Activated T-cell treated with anti-CD3 and anti-CD28 coated beads for 24 hours (primary cell): Measurements from ENCODE around the gene SACM1L.
"Not testable (repeated sequence)": the region's sequence is repeated elsewhere in the genome, so short reads cannot be mapped to it uniquely, and the experiment has no call there.

Experiments used
- DNase-seq: peaks from one replicate; pipeline ENCODE4 v3.0.0-alpha.2; 2020; ENCODE audit warnings: low read depth

SACM1L gene

DNA sequence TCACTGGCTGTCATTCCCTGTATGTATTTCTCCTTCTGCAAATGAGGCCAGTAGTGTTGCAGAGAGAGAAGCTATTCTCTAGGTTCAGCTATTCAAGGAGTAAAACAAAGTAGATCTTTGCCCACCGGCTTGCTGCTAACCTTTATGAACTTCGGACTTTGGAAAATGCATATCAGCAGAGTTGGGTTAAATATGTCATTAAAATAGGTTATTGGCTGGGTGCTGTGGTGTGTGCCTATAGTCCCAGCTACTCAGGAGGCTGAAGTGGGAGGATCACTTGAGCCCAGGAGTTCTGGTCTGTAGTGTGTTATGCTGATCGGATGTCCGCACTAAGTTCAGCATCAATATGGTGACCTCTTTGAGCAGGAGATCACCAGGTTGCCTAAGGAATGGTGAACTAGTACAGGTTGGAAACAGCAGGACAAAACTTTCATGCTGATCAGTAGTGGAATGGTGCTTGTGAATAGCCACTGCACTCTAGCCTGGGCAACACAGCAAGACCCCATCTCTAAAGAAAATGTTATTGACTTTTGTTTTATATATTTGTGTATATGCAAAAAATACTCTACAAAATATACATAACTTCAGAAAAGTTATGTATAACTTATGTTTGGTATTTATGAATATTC, 53.4 kb downstream of the SACM1L start:
- no peak for DNase-seq

DNA sequence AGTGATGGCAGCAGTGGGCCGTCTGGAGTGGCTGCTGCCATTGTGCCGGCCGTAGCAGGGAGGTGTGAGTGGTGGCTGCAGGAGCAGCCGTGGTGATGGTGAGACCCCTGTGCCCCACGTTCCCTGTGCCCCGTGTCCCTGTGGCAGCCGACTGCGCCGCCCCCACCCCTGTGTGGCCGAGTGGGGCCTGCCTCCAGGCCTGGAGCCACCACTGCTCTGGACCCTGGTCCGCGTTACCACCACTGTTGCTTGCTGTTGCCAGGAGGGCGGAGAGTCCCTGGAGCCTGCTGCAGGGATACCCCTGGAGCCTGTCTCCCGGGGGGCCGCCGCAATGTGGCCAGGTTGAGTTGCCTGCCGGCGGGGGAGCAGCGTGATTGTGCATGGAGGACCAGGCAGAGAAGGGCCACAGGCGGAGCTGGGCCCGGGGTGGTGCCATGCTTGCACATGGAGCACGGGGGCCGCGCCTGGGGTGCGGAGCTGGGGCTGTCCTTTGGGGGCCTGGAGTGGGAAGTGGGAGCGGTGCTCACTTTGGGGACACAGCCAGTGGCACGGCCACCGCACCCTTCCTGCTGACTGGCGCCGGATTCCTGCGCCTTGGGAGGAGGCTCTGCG, 57.1 kb downstream of the SACM1L start:
- no peak for DNase-seq

- DNase-seq, result no peak
Measured at GRCh38 chr3:45746777-45747622, 57.8 kb downstream of the SACM1L start.

- DNase-seq, result no peak
Measured at GRCh38 chr3:45748068-45748467, 58.9 kb downstream of the SACM1L start.

- not testable (repeated sequence) for DNase-seq
Measured at GRCh38 chr3:45749036-45749600, 59.9 kb downstream of the SACM1L start.

DNA sequence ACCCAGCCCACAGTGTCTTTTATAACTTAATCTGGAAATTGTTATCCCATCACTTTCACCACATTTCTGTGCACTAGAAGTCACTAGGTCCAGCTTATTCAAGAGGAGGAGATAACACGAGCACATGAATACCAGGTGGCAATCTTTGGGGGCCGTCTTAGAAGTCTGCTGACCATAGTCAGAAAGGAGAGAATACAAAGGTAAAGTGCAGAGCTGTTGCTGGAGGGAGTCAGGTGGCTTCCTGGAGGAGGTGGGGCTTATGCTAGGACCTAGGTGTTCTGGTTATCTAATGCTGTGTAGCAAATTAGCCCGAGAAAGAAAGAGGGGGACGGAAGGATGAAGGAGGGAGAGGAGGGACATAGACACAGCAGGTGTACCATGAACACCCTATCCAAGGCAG, 60.7 kb downstream of the SACM1L start:
- no peak for DNase-seq

- DNase-seq, result no peak
Measured at GRCh38 chr3:45751537-45752242, 62.5 kb downstream of the SACM1L start.

DNA sequence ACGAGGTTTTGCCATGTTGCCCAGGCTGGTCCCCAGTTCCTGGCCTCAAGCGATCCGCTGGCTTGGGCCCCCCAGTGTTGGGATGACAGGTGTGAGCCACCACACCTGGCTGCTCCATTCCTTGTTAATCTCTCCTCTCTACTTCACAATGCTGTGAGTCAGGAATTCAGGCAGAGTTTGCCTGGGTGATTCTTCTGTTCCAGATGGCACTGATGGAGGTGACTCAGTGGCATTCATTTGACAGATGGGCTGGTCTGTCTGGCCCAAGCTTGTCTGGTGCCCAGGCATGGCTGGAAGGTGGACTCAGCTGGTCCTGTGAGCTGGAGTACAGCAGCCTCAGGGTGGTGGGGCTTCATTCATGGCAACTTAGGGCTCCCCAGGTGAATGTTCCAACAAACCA, 63.9 kb downstream of the SACM1L start:
- no peak for DNase-seq

GRCh38 chr3:45754461-45754860, 65.3 kb downstream of the SACM1L start:
- no peak for DNase-seq

GRCh38 chr3:45756055-45756454, 66.9 kb downstream of the SACM1L start:
- DNase-seq, result no peak

GRCh38 chr3:45757141-45757540, 67.9 kb downstream of the SACM1L start:
- DNase-seq, result not testable (repeated sequence)

DNA sequence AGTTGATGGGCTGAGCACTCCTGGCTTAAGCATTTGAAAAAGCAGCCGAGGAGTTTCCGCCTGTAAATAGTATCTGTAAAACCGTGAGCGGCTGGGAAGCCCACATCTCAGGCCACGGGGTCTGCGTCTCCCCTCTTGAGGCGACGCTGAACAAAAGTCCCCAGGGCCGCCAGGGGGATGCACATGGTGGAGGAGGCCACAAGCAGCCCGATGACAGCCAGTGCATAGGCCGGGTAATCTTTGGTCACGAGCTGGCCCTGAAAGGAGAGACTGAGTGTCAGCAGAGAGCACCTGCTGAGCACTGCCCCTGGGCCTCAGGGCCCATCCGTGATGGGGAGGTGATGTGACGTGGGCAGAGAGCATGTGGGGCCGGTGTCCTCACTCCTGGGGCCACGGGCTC, 69.7 kb downstream of the SACM1L start:
- no peak for DNase-seq

DNA sequence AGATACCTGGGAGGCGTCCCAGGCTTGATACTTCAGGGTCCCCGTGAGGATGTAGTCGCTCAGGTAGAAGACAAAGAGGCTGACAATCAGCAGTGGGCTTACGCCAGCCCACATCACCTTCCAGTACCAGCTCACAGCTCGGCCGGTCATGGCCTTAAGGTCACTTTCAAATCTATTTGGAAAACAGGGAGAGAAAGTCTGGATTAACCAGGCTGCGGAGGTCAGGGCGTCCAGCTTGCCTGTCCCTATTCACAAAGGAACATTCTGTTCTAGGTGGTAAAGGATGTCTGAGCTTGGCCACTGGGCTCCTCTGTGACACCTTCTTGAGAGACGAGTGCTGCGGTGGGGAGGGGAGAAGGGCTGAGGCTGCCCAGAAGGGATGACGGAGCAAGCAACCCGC, 70.7 kb downstream of the SACM1L start:
- no peak for DNase-seq

- DNase-seq, result peak; percentile 11
Measured at GRCh38 chr3:45760878-45761711, 71.9 kb downstream of the SACM1L start.

- DNase-seq, result no peak
Measured at GRCh38 chr3:45761831-45762230, 72.6 kb downstream of the SACM1L start.

DNA sequence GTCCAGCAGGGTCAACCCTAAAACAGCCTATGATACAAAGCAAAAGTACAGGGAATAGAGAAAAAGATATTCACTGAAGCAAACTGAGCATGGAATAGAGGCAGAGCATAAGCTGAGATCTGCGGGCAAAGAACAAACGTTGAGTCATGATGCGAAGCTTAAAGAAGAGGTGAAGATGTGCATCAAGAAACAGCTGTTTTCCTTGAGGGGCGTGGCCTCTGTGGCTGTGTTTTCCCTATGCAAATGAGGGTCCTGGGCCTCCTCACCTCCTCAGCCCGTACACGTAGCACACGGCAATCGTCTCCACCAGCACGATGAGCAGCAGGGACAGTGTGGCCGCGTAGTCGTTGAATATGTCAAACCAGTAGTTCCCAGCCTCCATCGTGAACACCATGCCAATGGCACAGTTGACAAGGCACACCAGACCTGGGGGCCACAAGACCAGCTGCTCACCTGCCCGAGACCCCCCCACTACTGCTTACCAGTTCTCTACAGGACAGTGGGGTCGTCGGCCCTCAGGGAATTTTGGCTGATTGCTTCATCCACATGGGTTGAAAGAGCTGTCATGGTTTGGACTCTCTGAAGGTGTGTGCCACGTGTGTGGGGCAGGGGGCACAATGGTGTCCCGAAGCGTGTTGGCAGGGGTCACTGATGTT, 73.6 kb downstream of the SACM1L start:
- no peak for DNase-seq

- no peak for DNase-seq
Measured at GRCh38 chr3:45763303-45763675, 74.1 kb downstream of the SACM1L start.

- DNase-seq, result no peak
Measured at GRCh38 chr3:45765266-45765851, 76.2 kb downstream of the SACM1L start.

DNA sequence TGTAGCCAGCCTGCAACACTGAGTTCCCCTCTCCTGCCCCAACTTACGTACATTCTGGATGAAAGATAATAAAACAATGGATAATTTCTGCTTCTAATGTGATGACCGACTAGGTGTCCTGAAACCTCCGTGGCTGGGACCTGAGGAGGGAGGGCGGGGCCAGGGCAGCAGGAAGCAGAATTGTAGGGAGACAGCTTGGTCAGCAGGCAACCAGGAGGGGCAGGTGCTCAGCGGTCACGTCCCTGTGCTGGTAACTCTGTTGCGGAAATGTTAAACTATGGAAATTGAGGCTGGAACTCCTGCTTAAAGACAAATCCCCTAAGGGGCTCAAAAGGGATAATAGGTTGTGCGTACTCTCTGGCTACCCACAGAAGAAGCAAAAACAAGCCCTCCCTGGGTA, 76.8 kb downstream of the SACM1L start:
- no peak for DNase-seq

DNA sequence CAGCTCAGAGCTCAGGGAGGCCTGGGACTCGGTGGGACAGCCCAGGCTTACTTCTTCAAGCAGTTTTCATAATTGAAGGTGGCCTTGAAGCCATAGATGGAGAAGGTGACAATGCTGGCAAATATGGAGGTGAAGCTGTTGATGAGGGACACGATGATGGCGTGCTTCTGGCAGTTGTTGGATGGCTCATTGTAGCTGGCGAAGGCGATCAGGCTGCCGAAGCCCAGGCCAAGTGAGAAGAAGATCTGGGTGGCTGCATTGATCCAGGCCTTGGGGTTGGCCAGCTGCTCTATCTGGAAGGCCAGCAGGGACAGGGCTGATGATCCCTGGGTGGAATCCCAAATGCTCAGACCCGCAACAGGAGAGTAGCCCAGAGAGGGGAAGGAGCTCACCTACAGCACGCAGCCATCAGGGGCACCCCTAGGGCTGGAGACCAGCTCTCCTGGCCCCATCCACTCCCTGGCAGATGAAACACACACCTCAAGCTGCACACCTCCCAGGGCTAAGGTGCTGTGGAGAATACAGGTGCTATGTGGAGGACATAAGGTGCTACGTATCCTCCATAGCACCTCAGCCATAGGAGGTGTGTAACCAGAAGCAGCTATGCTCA, 82.1 kb downstream of the SACM1L start:
- DNase-seq, result no peak
